GM19043 (cell line): ENCODE data around the gene SOX4.

Experiments used
- ATAC-seq: cut with Tn5 transposase; IDR thresholded peaks from one replicate; pipeline ENCODE4 v1.9.1; 2021; ENCODE audit warnings: low read depth; ENCODE audit not compliant: unreplicated experiment

Gene SOX4

DNA sequence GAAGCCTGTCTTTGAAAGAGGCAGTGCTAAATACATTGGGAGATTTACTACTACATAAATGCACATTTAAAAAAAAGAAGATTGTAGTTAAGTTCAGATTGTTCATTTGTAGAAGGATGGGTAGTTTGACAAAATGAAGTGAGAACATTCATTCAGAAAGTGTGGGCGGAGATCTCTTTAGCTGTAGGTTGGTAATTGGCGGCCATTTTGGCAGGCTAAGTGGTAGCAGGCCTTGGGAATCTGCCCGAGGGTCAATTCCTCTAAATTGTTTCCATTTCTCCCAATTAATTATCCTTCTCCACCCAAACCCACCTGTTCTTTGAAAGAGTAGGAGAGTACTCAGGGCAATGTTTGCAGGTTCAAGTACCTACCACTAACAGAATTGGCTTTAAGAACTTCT, 17.9 kb downstream of the SOX4 start:
- no peak for ATAC-seq

DNA sequence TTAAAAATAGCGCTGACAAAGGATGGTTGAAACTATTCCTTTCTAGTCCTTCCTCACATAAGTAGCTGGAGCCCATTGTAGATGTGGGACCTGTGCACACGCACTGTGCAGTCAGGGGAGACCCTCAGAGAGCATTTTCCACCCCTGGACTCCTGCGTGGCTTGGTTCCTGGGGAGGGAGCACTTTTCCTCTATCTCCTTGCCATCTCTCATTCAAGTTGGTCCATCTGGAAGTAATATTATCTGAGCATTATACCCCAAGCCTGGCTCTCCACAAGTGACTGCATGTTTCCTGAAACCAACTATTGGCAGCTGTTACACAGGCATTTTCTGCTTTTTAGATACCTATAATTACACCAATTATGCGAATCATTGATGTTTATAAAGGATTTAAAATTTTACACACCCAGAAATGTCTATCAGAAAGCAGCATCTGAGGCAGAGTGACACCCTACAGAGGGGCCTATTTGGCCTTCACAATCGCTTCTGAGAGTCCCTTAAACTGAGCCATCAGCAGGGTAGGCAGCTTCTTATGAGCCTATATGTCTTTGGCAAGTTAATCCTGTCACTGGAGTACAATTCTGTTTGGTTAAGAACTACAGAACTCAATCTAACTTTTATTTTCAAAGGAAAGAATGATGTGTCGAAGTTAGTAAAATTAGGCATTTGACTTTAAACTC, 18.7 kb downstream of the SOX4 start:
- no peak for ATAC-seq

DNA sequence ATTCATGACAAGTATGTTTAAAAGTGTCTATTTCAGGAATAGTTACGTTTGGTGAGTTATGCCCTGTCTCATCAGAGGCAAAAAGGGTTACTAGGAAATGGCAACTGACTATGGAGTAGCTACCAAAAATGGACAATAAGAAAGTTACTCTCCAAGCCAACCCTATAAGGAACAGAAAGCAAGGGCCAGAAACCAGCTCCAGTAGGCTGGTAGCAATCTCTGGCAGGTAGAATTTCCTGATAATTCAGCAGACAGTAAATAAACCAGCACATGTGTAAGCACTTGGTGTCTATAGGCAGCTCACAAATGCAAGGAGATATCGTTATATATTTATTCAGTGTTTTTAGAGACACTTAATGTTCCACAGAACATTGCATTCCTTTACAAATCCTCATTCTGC, 20.3 kb downstream of the SOX4 start:
- ATAC-seq: no peak

DNA sequence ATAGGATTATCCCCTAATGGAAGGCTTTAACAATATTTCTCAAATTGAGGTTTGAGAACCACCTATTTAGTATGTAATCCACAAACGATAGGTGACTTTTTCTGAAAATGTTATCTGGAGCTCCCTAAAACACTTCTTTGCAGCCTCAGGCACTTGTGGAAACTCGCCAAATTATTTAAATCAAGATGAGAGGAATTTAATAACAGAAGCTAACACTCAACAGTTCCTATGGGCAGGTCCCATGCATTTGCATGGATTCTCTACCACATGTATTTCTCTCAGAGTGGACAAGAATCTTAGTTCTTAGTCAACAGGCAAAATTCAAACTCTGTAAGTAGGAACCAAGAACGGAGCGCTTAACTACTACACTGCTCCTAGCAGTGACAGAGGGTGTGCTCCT, 20.7 kb downstream of the SOX4 start:
- no peak for ATAC-seq

DNA sequence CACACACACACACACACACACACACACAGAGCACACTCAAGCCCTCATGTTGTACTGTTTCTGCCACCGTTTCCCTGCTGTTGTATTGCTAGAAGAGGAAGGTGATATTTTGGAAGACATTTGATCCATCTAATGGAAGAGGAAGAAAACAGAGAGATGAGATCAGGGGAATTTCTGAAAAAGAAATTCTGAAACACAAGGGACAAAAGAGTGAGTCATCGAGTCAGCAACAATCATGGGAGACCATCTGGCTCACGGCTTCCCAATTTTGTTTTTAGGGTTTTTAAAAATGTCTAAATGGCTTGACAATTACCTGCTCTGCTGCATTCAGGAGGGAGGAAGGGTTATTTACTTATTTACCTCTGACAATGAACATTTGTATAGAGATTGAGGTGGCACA, 22.0 kb downstream of the SOX4 start:
- no peak for ATAC-seq

DNA sequence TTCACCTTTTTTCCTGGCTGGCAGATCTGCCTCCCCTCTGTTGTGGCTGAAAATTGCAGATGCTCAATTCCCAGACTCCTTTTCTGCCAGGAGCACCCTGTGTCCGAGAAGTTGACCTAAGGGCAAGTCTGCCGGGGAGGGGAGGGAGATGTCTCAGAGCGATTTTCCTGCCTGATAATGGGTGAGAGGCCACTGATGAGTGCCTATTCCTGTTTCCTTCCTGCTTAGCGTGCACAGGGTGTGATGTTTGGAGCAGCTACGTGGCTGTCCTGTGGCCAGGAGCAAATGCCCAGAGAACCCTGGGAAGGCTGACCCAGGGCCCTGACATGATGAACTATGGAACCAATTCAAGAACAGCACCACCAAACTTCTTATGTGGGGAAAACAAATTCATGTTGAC, 22.5 kb downstream of the SOX4 start:
- no peak for ATAC-seq

DNA sequence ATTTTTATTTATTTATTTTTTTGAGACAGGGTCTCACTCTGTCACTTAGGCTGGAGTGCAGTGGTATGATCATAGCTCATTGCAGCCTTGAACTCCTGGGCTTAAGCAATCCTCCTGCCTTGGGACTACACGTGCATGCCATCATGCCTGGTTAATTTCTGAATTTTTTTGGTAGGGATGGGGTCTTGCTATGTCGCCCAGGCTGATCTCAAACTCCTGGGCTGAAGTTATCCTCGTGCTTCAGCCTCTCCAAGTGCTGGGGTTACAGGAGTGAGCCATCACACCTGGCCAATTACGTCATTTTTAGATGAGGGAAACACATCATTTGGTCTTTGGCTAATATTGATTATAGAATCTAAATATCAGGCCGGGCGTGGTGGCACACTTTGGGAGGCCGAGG, 32.1 kb downstream of the SOX4 start:
- ATAC-seq: no peak

DNA sequence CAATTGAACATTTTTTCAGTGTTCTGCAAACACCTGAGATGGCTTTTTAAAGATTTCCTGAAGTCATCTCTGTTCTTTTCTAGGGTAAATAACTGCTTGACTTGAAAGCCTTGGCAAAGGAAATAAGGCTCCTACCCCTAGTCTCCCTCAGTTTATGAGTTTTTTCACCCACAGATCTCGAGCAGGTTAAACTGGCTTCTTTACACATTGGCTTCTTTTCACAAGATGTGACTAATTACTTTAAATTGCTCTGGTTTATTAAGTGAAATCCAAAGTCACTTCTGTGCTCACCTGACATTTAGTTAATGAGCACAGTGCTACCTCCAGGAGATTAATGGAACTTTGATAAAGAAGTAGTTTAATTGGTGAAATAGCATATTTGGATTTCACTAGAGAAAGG, 33.2 kb downstream of the SOX4 start:
- ATAC-seq: no peak

DNA sequence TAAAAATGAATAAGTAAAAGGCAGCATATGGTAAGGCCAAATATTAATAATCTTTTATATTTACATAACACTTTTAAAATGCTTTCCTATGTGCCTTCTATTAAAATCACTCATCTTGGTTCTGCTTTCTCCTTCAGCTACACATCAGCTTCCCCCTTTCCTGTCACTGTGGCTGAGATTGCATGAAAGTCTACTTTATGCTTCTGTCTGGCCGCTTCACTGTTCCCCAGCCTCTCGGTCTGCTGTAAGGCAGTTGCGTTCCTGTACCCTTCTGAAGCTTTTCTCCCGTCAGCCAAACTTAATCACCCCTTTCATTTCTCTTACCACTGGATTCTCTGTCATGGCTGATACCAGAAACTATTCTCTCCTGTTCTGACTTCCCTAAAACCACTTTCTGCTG, 34.6 kb downstream of the SOX4 start:
- no peak for ATAC-seq

DNA sequence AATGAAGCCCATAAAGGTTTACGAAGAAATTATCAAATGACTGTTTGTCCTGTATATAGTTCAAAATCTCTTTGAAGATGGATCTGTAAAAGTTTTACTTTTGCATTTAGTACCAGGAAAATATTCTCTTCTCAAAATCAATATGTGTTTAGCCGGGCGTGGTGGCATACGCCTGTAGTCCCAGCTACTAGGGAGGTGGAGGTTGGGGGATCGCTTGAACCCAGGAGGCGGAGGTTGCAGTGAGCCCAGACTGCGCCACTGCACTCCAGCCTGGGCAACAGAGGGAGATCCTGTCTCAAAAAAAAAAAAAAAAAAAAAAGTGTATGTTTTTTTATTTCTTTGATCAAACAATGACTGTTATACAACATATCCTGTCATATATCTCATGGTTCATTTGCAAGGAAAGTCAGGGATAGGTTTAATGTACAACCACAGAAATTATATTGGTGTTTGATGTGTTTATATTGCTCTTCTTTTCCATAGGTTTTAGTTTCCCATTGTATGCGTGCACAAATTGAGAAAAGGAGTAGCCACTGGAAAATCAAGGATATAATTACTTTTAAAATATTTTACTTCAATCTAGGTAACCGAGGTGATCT, 40.1 kb downstream of the SOX4 start:
- no peak for ATAC-seq

DNA sequence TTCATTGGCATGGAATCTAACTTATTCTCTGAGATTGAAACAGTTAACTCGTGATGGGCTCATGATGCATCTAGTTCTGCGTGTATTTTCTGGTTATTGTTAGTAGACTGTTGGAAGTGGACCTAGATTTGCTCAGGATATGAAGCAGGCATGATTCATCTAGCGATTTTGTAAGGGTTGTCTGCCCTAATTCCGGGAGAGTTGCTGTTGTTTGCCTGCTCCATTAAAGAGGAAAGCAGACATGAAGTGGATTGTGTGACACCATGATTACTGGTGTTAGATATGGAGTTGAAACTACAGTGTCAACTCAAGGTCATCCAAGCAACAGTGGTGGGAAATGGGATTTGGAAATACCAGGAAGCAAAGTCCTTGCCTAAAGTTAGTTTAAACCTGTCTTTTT, 41.0 kb downstream of the SOX4 start:
- ATAC-seq: no peak

DNA sequence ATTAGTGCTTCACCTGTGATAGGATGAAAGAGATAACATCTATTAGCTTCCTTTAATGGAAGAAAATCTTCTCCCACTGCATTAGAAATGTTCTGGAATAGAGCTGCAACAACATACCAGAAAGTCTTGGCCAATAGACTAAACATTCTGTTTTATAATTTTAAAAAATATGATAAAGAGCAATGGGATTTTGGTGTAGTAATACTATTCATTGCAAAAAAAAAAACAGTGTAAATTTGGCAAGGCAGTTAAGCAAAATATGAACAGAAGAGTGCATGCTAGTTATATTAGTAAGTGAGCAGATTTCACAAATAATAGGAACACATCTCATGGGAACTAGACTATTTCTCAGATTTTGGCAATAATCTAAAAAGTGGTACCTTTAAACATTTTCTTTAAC, 43.3 kb downstream of the SOX4 start:
- ATAC-seq: no peak

DNA sequence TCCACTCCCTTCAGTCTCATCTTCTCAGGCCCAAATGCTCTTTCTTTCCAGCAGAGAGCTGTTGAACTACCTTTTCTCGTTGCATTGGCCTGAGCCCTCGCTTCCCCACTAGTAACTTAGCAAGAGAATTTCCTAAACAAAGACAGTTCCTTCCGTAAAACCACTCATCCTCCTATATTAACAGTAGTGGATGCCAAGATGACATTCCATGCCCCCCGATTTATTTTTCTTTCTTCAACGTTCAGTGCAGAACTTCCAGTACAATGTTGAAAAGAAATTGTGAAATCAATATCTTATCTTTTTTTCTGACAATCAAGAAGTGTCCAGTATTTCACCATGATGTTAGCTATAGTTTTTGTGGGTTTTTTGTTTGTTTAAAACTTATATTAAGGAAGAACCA, 45.8 kb downstream of the SOX4 start:
- no peak for ATAC-seq
